DMS153 treated with DMSO at 0.1 percent for 48 hours (cell line): Measurements from ENCODE around the gene CRYBA4.

Source experiments
- DNase-seq: peaks from one replicate; lab custom pipeline; 2025; ENCODE audit not compliant: unreplicated experiment; lab: John Stamatoyannopoulos, UW

CRYBA4 gene

DNA sequence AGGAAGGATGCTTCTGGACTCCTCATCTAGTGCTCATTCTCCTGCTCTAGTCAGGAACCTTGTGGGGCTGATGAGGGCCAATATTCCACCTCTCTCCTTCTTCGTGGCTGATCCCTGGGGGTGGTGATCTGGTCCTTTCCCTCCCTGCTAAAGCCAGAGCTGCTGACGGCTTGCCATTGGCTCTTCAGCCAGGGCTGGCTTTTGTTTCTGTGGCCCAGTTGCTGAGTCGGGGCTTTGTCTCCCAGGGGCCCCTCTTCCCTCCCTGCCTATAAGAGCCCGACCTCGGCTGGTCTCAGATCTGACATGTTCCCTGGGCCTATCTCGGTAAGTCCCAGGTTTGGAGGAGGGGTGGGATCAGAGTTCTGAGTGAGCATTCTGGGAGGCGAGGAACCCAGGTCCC, at the start of gene CRYBA4:
Gene CRYBA4, plus strand, starts transcription at position 301 of the 400 bp plus-strand sequence. CDS start 634 bp downstream, outside the sequence.
- DNase-seq: no peak

- no peak for DNase-seq
These were observed 48.6 kb upstream of the CRYBA4 start for GRCh38 chr22:26573026-26573662.

DNA sequence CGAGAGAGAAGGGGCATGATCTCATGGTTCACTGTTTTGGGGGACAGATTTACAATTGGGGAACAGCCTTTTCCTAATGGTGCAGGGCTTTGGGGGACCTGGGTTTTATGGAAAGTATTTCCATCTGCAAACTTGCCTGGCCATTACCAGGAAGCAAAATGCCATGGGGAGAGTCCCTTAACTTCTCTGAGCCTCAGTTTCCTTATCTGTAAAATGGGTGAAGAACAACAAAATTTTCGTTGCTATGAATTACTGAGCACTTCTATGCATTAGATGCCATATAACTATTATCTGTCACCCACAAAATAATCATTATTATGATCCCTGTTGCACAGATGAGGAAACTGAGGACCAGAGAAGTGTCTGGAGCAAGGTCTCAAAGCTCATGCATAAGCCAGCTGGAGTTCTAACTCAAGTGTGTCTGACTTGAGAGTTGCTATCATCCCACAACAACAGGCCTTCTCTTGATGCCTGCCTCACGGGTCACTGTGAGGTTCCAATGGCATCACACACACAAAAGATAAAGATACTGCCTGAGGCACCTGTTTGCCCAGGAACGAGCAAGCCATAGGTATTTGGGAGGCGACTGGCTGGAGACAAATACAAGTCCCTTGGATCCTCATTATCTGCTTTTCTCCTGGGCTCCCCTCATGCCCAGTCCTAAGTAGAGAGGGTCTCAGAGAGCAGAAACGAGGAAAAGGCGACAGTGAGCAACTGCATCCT, 47.6 kb upstream of the CRYBA4 start:
- no peak for DNase-seq

DNA sequence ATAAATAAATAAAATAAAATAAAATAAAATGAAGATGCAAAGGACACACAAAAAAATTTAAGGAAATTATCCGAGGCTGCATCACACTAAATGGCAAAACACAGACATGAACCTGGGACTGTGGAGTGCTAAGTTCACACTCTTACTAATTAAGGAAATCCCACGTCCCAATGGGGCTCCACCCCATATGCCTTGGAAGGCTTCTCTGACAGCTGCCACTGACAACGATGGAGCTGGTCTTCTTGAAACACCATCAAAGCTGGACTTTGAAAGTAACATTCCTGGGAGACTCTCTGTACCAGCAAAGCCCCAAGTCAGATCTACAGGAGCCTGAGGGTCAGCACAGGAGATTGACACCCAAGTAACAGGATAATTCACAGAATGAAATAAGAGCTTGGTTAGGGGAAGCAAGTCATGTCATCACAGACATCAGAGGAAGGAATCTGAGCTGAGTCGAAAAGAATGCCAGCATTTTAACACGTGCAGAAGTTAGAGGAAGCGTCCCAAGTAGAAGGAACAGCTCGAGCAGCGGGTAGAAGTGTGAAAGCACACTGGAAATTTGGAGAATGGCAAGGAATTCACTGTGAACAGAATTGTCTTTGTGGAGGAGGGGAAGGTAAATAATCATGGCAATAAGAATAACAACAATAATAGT, 45.6 kb upstream of the CRYBA4 start:
- no peak for DNase-seq

DNA sequence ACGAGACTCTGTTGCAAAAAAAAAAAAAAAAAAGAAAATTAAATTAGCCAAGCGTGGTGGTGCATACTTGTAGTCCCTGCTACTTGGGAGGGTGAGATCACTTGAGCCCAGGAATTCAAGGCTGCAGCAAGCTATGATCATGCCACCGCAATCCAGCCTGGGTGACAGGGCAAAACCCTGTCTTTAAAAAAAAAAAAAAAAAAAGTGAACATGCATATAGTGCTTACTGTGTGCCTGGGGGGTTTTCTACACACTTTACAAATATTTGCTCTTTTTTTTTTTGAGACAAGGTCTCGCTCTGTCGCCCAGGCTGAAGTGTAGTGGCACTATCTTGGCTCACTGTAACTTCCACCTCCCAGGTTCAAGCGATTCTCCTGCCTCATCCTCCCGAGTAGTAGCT, 44.7 kb upstream of the CRYBA4 start:
- DNase-seq: no peak

DNA sequence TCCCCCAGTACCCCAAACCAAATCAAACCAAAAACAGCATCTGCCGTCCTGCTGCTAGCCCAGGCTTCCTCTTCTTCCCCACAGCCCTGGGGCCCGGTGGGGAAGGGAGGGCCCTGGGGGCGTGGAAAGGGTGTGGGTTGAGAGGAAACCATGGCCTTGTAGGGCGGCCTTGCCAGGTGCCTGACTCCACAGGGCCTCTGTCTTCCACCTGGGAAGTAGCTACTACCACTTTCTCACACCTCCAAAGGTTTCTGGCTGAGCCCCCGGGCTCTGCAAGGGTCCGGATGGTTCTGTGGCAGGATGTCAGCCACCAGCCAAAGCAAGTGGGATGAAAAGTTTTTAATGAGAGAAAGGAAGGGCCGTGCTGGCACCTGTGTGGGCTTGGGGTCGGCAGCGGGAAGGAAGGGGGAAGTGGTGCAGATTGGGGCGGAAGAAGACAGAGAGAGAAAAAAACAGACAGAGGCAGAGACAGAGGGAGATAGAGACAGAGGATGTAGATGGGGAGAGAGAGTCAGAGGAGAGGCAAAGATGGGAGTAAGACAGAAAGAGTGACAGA, 42.4 kb upstream of the CRYBA4 start:
- DNase-seq: no peak

DNA sequence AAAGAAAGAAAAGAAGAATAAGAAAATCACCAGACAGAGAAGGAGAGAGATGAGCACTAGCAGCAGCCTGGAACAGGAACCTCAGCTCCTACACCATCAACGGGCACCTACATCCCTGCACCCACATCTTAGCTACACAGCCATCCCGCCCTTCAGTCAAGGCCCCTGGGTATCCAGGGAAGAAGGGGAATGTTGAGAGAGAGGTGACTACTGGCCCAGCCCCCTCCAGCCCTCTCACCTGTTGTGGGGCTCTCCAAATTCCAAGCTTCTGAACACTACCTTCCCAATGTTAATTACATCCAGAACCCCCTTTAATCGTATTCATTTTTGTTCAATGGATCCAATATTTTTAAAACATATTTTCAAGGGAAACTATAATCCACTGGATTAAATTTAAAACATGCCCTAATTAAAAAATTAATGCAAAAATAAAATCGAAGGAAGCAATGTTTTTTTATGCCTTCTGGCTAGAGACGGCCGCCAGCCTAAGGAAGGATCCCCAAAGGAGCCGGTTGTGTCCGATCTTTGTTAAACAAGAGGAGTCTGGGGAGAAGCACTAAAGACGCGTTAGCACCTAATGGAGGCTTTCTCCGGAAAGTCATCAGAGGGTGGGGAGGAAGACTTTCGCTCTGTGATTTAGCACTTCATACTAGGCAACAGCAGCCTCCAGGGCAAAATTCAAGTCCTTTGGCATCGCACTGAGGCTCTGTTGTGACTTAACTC, 41.4 kb upstream of the CRYBA4 start:
- no peak for DNase-seq

- no peak for DNase-seq
These were observed 40.7 kb upstream of the CRYBA4 start for GRCh38 chr22:26581026-26581425.

DNA sequence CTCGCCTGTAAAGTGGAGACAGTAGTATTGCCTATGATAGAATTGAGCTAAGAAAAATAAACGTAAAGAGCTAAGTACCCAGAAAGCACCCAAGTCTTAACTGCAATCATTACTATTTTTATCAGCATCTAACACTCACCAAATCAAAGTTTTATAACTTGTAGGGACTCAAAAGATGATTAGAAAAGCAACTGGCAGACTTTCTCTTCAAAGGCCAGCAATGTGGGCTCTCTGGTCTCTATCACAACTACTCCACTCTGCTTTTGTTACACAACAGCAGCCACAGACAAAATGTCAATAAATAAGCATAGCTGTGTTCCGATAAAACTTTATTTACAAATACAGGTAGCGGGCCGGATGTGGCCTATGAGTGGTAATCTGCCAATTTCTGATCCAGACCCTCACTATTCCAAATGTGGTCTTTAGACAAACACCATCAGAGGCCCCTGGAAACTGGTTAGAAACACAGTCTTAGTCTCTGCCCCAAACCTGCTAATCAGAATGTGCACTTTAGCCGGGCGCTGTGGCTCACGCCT, 40.1 kb upstream of the CRYBA4 start:
- DNase-seq: no peak

DNA sequence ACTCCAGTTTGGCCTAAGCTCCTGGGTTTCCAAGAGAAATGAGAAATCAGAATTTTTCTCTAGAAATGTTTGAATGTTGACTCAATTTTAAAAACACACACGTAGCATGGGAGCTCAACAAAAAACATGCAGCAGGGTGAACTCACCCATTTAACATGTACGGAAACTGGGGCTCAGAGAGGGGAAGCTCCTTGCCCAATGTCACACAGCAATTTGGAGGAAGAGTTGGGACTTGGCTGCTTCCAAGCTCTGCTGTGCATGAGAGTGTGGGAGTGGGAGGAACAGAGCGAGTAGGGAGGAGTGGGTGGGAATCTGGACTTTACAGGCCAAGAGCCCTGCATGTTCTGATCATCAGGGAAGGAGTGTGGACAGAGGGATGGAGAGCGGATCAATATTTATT, 37.8 kb upstream of the CRYBA4 start:
- no peak for DNase-seq

DNA sequence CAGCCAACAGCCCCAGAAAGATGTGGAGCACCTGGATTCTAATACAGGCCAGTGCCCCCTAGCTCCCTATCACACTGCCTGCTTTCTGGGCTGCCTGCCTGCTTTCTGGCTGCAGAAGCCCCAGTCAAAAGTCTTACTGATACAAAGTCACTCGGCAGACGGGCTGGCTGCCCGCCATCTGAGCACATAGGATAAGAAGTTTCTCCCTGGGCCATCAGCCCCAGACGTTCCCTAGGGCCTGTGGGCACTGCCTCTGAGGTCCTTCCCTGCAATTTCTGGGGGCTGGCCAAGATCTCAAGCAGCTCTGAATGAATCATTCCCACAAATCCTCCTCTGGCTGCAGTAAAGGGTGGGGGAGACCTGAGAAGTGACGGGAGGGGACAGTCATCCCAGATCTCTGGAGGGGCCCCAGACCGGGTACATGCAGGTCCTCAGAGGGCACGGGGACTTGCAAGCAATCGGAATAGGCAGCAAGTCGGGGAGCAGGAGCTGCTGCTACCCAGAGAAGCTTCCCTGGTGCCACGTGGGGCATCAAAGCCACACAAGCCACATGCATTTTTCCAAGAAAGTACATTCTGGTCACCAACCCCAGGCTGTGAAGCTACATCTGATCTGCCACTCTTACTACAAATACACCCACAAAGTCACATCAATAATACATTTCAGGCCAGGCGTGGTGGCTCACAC, 36.5 kb upstream of the CRYBA4 start:
- no peak for DNase-seq

GRCh38 chr22:26586556-26587325, 35.0 kb upstream of the CRYBA4 start:
- DNase-seq: no peak

DNA sequence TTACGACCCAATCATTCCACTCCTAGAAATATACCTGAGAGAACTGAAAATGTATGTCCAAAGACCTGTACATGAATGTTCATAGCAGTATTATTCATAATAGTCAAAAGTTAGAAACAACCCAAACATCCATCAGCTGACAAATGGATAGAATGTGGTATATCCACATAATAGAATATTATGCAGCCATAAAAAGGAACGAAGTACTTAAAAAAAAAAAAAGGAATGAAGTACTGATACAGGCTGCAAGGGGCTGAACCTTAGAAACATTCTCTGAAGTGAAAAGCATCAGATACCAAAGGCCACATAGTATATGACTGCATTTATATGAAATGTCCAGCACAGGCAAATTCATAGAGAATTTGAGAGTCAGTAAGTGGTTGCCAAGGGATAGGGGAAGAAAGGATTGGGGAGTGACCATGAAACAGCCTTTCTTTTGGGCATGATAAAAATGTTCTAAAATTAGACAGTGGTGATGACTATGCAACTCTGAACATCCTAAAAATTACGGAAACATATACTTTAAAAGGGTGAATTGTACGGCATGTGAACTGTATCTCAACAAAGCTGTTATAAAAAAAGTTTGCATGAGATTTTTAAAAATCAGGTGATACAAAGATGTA, 33.7 kb upstream of the CRYBA4 start:
- DNase-seq: no peak

- DNase-seq: no peak
These were observed 32.9 kb upstream of the CRYBA4 start for GRCh38 chr22:26588729-26589366.

- DNase-seq: no peak
These were observed 32.4 kb upstream of the CRYBA4 start for GRCh38 chr22:26589367-26589844.

DNA sequence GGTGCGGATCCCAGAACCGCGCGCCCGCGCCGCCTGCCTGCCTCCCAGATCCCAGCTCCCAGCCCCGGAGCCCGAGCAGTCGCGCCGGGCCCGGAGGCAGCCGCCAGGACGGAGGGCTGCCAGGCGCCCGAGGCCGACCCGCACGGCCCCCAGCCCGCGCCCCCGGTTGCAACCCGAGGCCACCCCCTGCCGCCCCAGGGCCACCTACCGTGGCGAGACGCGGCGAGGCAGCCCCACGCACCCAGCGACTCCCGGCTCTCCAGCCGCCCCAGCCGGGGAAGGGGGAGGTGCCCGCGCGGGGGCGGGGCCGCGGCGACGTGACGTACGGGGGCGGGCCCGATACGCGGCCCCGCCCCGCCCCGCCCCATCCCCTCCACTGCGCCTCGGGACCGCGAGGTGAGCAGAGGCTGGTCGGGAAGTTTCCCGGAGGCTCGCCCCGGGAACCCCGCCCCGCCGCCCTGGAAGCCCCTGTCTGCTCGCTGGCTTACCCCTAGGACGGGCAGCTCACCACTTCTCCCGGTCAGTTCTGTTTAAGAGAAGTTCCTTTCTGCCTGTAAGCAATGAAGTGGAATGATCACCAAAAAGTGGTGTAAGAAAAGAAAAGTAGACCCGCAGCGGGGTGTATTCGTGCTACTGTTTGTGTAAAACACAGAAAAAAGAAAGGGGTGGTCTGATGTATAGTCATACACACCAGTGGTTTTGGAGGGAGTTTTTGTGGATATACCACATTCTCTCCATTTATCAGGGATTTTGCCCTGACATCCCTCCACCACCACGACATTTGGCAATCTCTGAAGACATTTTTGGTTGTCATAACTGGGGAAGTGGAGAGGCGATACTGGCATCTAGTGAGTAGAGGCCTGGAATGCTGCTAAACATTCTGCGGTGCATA, 31.7 kb upstream of the CRYBA4 start, which contains the start of gene TPST2:
Gene TPST2, minus strand, starts transcription at position 288 of the 892 bp plus-strand sequence. CDS start 48,502 bp downstream, outside the sequence.
- peak; percentile 29 for DNase-seq

DNA sequence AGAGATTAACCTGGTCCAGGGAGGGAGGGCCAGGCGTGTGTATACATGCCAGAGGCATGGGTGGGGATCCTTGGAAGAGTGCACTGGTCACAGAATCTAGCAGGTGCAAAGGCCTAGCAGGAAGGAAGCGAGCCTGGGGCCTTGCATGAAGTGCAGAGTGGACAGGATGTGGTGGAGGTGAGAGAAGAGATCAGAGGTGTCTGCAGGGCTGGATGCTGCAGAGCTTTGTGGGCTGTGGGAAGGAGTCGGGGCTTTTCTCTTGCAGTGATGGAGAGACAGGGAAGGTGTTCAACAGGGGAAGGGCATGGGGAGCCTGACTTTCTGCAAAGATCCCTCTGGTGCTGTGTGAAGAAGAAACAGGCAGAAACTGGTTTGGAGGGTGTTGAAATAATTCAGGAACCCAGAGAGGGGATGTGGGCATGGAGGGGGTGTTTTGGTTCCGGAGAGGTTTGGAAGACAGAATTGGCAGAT, 29.3 kb upstream of the CRYBA4 start:
- DNase-seq: no peak
